Testis (tissue), 5 donors: ENCODE data around the gene PCBP4. TPM values are rescaled to one million over a fixed set of nuclear protein-coding genes. Genes with fewer than 3 reads are reported as not detected.
A peak's percentile ranks its signal among the peaks of the same experiment; 100 is the strongest.

Source experiments
- DNase-seq: peaks from one replicate; pipeline ENCODE4 v3.0.0-alpha.2; 2019
- H3K27ac ChIP-seq, 2 donors: fragments of 200-600 bp; sonication (generic); one replicate each; pipeline ENCODE4 v1.5.1; 2019
- H3K27me3 ChIP-seq: fragments of 200-600 bp; sonication (generic); one replicate; pipeline ENCODE4 v1.5.1; 2019
- H3K36me3 ChIP-seq: fragments of 200-600 bp; sonication (generic); one replicate; pipeline ENCODE4 v1.5.1; 2017; ENCODE audit warnings: low read depth; ENCODE audit errors: missing control alignments
- H3K4me1 ChIP-seq: fragments of 200-600 bp; sonication (generic); one replicate; pipeline ENCODE4 v1.5.1; 2019
- H3K4me3 ChIP-seq, 2 donors: fragments of 200-600 bp; sonication (generic); one replicate each; pipeline ENCODE4 v1.5.1; 2017 to 2019
- H3K9me3 ChIP-seq: fragments of 200-600 bp; sonication (generic); one replicate; pipeline ENCODE4 v1.5.1; 2017
- CTCF ChIP-seq, 3 experiments: fragments of 450-650 bp in 2 of 3; fragments of 200-600 bp in 1 of 3; sonication (generic) in 1 of 3; IDR thresholded peaks; one replicate each; pipeline ENCODE4 v1.5.1; 2016 to 2019; ENCODE audit warnings: antibody characterized with exemption in 3 of 3, mild to moderate bottlenecking in 2 of 3, moderate library complexity in 1 of 3
- POLR2A ChIP-seq: fragments of 450-650 bp; IDR thresholded peaks from one replicate; pipeline ENCODE4 v1.6.1; 2017; ENCODE audit warnings: antibody characterized with exemption, mild to moderate bottlenecking, moderate library complexity
- WGBS, 2 donors: methylation state at CpG; one replicate each; pipeline ENCODE4 v1.1.5; 2018; 5-methylcytosine and 5-hydroxymethylcytosine counted together
- intact Hi-C: fragments of 100-400 bp; cut with DNase I; formaldehyde crosslinking; loops from one replicate; pipeline ENCODE4 v1.15.1; 2023; ENCODE audit warnings: low total_unique reads
- long read RNA-seq, 2 donors: transcript quantifications; one replicate each; lab custom pipeline, GENCODE V29; 2026
- polyA plus RNA-seq: library from polyadenylated mRNA; stranded (reverse); fragments of 350-450 nt; fragmentation: Illumina TruSeq; extraction: RNeasy Lipid Tissue Mini Kit (QIAGEN cat#74804); gene quantifications from one replicate; pipeline ENCODE4 v1.2.3, GENCODE V29; 2014; ENCODE audit warnings: low read depth, low replicate concordance; ENCODE audit not compliant: insufficient read depth
- total RNA-seq, 2 donors: library from RNA; depleted of rRNA; stranded (reverse); fragments of >200 nt; gene quantifications; one replicate each; pipeline ENCODE4 v1.2.3, GENCODE V29; 2016

The PCBP4 gene
- total RNA-seq (10 to 100 TPM; 47.1 to 54.1 TPM), polyA plus RNA-seq (35.8 TPM)
- long read RNA-seq, donor 1, partial matches to known transcripts, result 10 of 21 reads
- long read RNA-seq, donor 1, other reads (novel, unspliced or antisense), result 10 of 21 reads
- long read RNA-seq, donor 2, partial matches to known transcripts, result 0 of 1 reads
- long read RNA-seq, donor 2, other reads (novel, unspliced or antisense), result 0 of 1 reads

- TF ChIP-seq CTCF (IDR thresholded peaks at IDR 0.05) (no peak), POLR2A (no peak)
- H3K27ac ChIP-seq, result peak within 1 kb of the TSS; percentile 24 to 90
- DNase-seq, result peak; percentile 56
- H3K36me3 ChIP-seq, result no peaks in the 10 kb centered on the region
- peak within 1 kb of the TSS; percentile 60 to 72 for H3K4me3 ChIP-seq
- H3K9me3 ChIP-seq, result no peaks in the 10 kb centered on the region
- H3K4me1 ChIP-seq, result peaks cover 33% of the 10 kb centered on the region
- no peaks in the 10 kb centered on the region for H3K27me3 ChIP-seq
- WGBS, 2 donors, result 1 to 2% methylated on average over 10 to 59 of the region's 90 CpGs
- intact Hi-C loops, result no loop called here
Observed at GRCh38 chr3:51967384-51968169, at the start of gene PCBP4. PCBP4 (minus strand) TSS chr3:51967454; CDS start chr3:51961240, 6,214 bp downstream.

- Histone ChIP-seq H3K4me3 (no peak overlapping the region), H3K4me1 (peaks cover 24% of the 10 kb centered on the region), H3K27me3 (no peaks in the 10 kb centered on the region), H3K27ac (no peak overlapping the region), H3K9me3 (no peaks in the 10 kb centered on the region), H3K36me3 (no peaks in the 10 kb centered on the region)
- DNase-seq, result no peak
- intact Hi-C loops, result no loop called here
- 89 to 90% methylated on average over 5 to 13 of the region's 13 CpGs for WGBS, 2 donors
- TF ChIP-seq POLR2A (no peak), CTCF (IDR thresholded peaks at IDR 0.05) (no peak)
Observed at GRCh38 chr3:52015438-52016228, 48.4 kb upstream of the PCBP4 start.

- no peaks in the 10 kb centered on the region for H3K9me3 ChIP-seq
- peaks cover 14% of the 10 kb centered on the region for H3K4me1 ChIP-seq
- H3K27ac ChIP-seq, result no peak overlapping the region
- TF ChIP-seq POLR2A (no peak), CTCF (IDR thresholded peaks at IDR 0.05) (no peak)
- H3K4me3 ChIP-seq, result no peak overlapping the region
- H3K27me3 ChIP-seq, result no peaks in the 10 kb centered on the region
- intact Hi-C loops, result no loop called here
- 84 to 90% methylated on average over 3 to 8 of the region's 8 CpGs for WGBS, 2 donors
- DNase-seq, result no peak
- no peaks in the 10 kb centered on the region for H3K36me3 ChIP-seq
Observed at GRCh38 chr3:52014613-52015012, 47.4 kb upstream of the PCBP4 start.

GRCh38 chr3:52013802-52014598, 46.7 kb upstream of the PCBP4 start:
- Histone ChIP-seq H3K27ac (no peak overlapping the region), H3K4me3 (no peak overlapping the region), H3K27me3 (no peaks in the 10 kb centered on the region), H3K4me1 (peaks cover 8% of the 10 kb centered on the region), H3K36me3 (no peaks in the 10 kb centered on the region), H3K9me3 (no peaks in the 10 kb centered on the region)
- WGBS, 2 donors, result 91 to 93% methylated on average over 4 to 6 of the region's 6 CpGs
- TF ChIP-seq POLR2A (no peak), CTCF (IDR thresholded peaks at IDR 0.05) (no peak)
- intact Hi-C loops, result no loop called here
- no peak for DNase-seq
